Hepatocyte (in vitro differentiated cells): ENCODE data around the gene SCAPER.

ENCODE experiments used
- EZH2phosphoT487 ChIP-seq: fragments of 200-600 bp; sonication (generic); IDR thresholded peaks from one replicate; pipeline ENCODE4 v1.6.1; 2018; ENCODE audit warnings: antibody characterized with exemption, mild to moderate bottlenecking, low read depth, moderate library complexity; ENCODE audit not compliant: unreplicated experiment, severe bottlenecking
- TF ChIP-seq, protein P1 (sequence below): fragments of 200-600 bp; sonication (generic); IDR thresholded peaks from 2 replicates; pipeline ENCODE4 v1.5.1; 2016; ENCODE audit warnings: antibody characterized with exemption, mild to moderate bottlenecking; ENCODE audit not compliant: poor library complexity

DNA sequence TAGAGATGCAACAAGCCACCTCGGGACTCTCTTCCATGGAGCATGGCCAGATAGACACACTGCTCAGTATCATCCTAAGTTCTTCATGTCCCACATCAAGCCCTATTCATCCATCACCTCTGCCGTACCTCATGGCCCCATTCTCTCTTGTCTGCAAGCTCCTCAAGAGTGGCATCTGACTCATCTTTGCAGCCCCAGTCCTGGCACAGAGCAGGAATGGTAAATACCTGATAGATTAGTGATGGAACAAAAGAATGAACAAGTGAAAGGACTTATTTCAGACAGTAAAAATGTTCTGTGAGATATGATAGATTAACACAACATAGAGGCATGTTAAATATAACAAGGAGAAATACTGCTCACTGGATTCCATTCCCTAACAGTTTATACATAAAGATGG, 392.2 kb downstream of the SCAPER start:
- TF ChIP-seq, protein P1, sequence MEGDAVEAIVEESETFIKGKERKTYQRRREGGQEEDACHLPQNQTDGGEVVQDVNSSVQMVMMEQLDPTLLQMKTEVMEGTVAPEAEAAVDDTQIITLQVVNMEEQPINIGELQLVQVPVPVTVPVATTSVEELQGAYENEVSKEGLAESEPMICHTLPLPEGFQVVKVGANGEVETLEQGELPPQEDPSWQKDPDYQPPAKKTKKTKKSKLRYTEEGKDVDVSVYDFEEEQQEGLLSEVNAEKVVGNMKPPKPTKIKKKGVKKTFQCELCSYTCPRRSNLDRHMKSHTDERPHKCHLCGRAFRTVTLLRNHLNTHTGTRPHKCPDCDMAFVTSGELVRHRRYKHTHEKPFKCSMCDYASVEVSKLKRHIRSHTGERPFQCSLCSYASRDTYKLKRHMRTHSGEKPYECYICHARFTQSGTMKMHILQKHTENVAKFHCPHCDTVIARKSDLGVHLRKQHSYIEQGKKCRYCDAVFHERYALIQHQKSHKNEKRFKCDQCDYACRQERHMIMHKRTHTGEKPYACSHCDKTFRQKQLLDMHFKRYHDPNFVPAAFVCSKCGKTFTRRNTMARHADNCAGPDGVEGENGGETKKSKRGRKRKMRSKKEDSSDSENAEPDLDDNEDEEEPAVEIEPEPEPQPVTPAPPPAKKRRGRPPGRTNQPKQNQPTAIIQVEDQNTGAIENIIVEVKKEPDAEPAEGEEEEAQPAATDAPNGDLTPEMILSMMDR: no peak
- TF ChIP-seq EZH2phosphoT487: no peak
